ENCODE measurements around the gene RTN4RL1.

- no peak for TF ChIP-seq EZH2 (IDR thresholded peaks at IDR 0.05; ENCODE audit: borderline replicate concordance, low read length)
- no peak for TF ChIP-seq CTCF (IDR thresholded peaks at IDR 0.05; ENCODE audit: low read length)
These were observed 120.6 kb downstream of the RTN4RL1 start for GRCh38 chr17:1904273-1905182.

Measured in OCI-LY1 (cell line).